Stimulated activated CD4-positive, alpha-beta T cell treated with anti-CD3 and anti-CD28 coated beads, Interleukin-1b, Interleukin-23, amount 100 ng/mL, for 1 hour (primary cell): ENCODE measurements around the gene FAM81B.

Experiments used
- DNase-seq, 2 donors: peaks; one replicate each; pipeline ENCODE4 v3.0.0-alpha.2; 2020; ENCODE audit warnings: low read depth in 2 of 2

FAM81B gene

DNA sequence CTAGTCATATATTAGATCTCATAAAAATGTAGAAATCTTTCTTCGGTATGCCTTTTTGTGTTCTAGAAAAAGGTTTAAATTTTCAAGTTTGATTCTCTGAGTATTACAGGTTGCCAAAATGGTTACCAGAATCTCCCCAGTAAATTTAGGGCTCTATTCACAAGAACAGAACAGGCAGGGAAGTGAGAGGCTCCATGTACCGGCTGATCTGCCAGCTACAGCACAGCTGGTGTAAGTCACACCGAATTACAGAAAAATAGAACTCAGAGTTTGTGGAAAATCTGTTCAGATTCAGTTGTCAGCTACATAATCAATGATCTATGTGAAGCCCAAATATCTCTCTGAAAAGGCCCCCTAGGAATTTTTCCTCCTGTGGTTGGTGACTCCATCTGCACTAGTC, 10.5 kb downstream of the FAM81B start:
- DNase-seq: no peak

DNA sequence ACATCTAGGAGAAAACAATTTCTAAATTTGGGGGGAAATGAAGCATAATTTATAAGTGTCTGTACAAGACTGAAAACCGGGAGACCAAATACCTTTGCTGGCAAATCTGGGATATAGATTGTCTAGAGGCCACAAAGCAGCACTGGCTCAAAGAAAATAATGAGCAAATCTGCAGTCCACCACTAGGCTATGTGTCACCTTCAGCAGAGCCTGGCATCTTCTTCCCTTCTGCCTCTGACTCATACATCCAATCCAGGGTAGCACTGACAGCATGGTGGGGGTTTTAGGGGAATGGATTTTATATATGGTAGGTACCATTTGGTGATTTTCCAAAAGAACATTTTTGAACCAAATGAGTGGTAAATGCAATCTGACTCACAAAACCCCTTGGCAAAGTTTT, 12.8 kb downstream of the FAM81B start:
- DNase-seq: no peak

GRCh38 chr5:95406426-95407090, 15.4 kb downstream of the FAM81B start:
- no peak for DNase-seq

DNA sequence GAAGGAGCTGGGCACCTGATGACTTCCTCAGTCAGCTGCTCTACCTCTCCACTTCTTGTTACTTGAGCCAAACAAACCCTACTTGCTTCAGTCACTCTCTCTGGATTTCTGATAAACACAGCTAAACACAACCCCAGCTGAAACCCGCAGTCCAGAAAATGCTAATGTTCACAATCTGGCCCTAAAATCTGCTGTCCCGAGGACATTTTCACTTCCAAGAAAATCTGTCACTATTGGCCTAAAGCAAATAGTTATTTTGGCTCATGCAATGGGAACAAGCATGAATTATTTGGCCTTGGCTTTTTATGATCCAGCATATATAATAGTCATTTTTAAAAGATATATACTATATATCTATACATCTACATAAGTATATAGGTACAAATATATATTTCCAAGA, 19.1 kb downstream of the FAM81B start:
- no peak for DNase-seq

- DNase-seq: no peak
Observed at GRCh38 chr5:95411474-95411873, 20.3 kb downstream of the FAM81B start.

GRCh38 chr5:95414451-95414850, 23.3 kb downstream of the FAM81B start:
- DNase-seq: no peak

GRCh38 chr5:95417971-95418370, 26.8 kb downstream of the FAM81B start:
- DNase-seq: no peak

DNA sequence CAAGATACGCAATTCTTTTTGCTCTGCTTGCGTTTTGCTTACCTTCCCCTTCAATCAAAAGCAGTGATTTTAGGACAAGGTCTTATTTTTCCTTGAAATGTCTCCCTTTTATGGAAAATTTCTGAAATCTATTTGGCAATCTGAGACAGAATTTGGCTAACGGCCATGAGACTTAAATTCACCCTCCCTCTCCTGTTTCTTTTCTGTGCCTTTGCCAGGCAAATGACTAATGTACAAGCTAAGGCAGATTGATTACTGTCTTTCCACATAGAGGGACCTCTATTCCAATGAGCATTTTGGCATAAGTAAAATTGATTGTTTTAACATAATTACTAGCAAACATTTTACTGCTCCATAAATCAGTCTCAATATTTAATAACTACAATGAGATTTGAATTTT, 31.7 kb downstream of the FAM81B start:
- no peak for DNase-seq

- DNase-seq: no peak
Observed at GRCh38 chr5:95424016-95424415, 32.9 kb downstream of the FAM81B start.

- DNase-seq: no peak
Observed at GRCh38 chr5:95424526-95424925, 33.4 kb downstream of the FAM81B start.

DNA sequence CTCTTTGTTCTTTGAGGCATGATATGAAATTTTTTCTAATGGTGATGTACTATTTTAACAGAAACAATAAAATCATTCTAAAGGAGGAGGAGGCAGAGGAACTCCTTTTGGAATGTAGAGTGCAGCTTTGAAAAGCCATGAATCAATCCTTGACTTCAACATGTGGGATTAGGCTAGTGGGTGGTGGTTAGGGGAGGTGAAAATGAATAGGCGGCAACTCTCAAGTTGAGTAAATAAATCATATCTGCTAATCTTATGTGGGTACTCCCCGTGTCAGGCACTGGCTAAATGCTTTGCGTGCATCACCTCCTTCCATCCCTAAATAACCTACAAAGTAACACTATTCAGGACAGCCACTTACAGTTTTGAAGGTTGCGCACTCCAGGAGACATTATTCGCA, 35.1 kb downstream of the FAM81B start:
- no peak for DNase-seq

- DNase-seq: no peak
Observed at GRCh38 chr5:95432779-95433178, 41.6 kb downstream of the FAM81B start.

GRCh38 chr5:95439801-95440493, 48.8 kb downstream of the FAM81B start:
- no peak for DNase-seq

- no peak for DNase-seq
Observed at GRCh38 chr5:95440825-95441224, 49.7 kb downstream of the FAM81B start.

DNA sequence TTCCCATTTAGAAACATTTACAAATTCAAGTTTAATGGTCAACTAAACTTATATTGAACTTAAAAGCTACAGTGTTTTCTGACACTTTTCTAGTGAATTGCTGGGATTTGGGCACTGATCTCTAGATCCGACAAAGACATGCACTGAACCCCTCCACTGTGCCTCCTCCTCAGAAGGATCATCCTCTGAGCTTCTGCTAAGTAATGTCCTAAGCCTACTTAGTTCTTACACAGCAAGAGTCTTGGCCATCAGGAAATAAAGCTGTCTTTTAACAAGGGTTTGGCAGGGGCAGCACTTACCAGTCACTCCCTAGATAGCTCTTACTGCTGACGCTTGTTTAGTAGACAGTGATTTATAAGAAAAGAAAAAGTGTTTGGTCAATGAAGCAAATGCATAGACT, 50.5 kb downstream of the FAM81B start:
- DNase-seq: no peak

DNA sequence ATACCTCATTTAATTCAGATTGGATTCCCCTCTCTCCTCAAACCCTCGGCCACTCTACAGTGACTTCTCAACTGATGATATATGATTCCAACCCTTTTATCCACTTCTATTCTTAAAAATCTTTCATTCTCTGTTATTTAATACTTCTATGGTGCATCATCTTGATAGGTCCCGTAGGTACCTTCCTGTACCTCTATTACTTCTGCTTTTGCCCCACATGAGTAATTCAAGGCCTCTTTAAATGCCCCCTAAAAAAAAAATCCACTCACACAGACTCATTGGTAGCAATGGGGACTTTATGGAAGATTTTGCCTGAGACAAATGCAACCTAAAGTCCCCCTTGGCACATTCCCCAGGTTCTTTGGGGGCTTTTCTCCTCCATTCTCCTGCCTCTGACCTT, 54.3 kb downstream of the FAM81B start:
- no peak for DNase-seq

- no peak for DNase-seq
Observed at GRCh38 chr5:95445995-95446394, 54.8 kb downstream of the FAM81B start.

GRCh38 chr5:95446560-95447221, 55.5 kb downstream of the FAM81B start:
- DNase-seq: no peak

DNA sequence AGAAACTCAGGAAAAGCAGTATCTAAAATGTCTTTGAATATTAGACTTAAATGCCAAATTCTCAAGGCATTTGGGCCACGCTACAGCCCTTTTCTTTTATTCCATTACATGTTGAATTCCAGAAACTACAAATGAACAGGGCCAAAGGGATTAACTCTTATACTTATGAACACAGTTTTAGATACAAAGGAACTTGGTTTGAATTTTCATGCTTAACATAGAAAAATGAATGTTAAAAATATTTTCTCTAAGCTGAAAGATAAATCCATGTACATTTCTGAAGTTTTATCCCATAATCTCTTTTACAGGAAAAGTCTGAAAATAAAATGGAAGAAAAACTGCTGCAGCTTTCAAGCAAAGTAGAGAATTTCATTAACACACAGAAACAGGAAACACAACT, 56.8 kb downstream of the FAM81B start:
- DNase-seq: no peak

- DNase-seq: no peak
Observed at GRCh38 chr5:95448789-95449188, 57.6 kb downstream of the FAM81B start.

- DNase-seq: no peak
Observed at GRCh38 chr5:95449460-95449859, 58.3 kb downstream of the FAM81B start.

DNA sequence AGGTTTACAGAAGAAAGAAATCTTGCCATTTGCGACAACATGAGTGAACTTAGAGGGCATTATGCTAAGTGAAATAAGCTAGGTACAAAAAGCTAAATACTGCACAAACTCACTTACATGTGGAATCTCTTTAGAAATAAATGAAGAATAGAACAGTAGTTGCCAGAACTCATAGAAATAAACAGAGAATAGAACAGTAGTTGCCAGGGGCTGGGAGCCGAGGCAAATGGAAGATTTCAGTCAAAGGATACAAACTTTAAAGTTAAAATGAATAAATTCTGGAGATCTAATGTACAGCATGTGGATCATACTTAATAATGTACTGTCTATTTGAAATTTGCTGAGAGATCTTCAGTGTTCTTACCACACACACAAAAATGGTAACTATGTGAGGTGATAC, 63.4 kb downstream of the FAM81B start:
- no peak for DNase-seq

GRCh38 chr5:95460665-95461064, 69.5 kb downstream of the FAM81B start:
- DNase-seq: no peak
